HG03108 (cell line): Measurements from ENCODE around the gene PGAM5.

Source experiments
- ATAC-seq: cut with Tn5 transposase; IDR thresholded peaks from one replicate; pipeline ENCODE4 v1.9.1; 2021; ENCODE audit warnings: moderate library complexity; ENCODE audit not compliant: unreplicated experiment

Gene PGAM5

GRCh38 chr12:132719141-132719953 lies 8.7 kb downstream of the PGAM5 start:
- ATAC-seq = no peak

GRCh38 chr12:132719954-132720324 lies 9.3 kb downstream of the PGAM5 start:
- ATAC-seq = no peak

- ATAC-seq = no peak
Measured at GRCh38 chr12:132720606-132721345, 10.1 kb downstream of the PGAM5 start.

- ATAC-seq = no peak
Measured at GRCh38 chr12:132723015-132723763, 12.5 kb downstream of the PGAM5 start.

GRCh38 chr12:132723764-132724140 lies 13.1 kb downstream of the PGAM5 start:
- no peak for ATAC-seq

- ATAC-seq = no peak
Measured at GRCh38 chr12:132724506-132725241, 14.0 kb downstream of the PGAM5 start.

GRCh38 chr12:132726386-132726785 lies 15.7 kb downstream of the PGAM5 start:
- ATAC-seq = no peak

GRCh38 chr12:132727091-132727794 lies 16.6 kb downstream of the PGAM5 start:
- no peak for ATAC-seq

- no peak for ATAC-seq
Measured at GRCh38 chr12:132728502-132728901, 17.9 kb downstream of the PGAM5 start.

- no peak for ATAC-seq
Measured at GRCh38 chr12:132729541-132730320, 19.1 kb downstream of the PGAM5 start.

- ATAC-seq = no peak
Measured at GRCh38 chr12:132730353-132730752, 19.7 kb downstream of the PGAM5 start.

- no peak for ATAC-seq
Measured at GRCh38 chr12:132731574-132731973, 20.9 kb downstream of the PGAM5 start.

GRCh38 chr12:132734206-132734605 lies 23.6 kb downstream of the PGAM5 start:
- ATAC-seq = no peak

GRCh38 chr12:132735496-132735895 lies 24.9 kb downstream of the PGAM5 start:
- ATAC-seq = no peak

- no peak for ATAC-seq
Measured at GRCh38 chr12:132736378-132736777, 25.7 kb downstream of the PGAM5 start.

GRCh38 chr12:132736913-132737312 lies 26.3 kb downstream of the PGAM5 start:
- ATAC-seq = no peak

GRCh38 chr12:132739600-132740312 lies 29.1 kb downstream of the PGAM5 start:
- no peak for ATAC-seq

- ATAC-seq = no peak
Measured at GRCh38 chr12:132740313-132740646, 29.6 kb downstream of the PGAM5 start.

- no peak for ATAC-seq
Measured at GRCh38 chr12:132740652-132741051, 30.0 kb downstream of the PGAM5 start.
